K562 (cell line): Measurements from ENCODE around the gene OSBPL10. TPM values are rescaled to one million over a fixed set of nuclear protein-coding genes. Genes with fewer than 3 reads are reported as not detected.

Experiments used
- ATAC-seq: fragments of 200-7000 bp; cut with Tn5 transposase; 3 replicates; pipeline ENCODE4 v1.9.1; 2020; ENCODE audit warnings: moderate library complexity
- BruUV-seq: library from RNA; stranded (reverse); fragments of 400-500 nt; replicated peaks from 2 replicates; lab custom pipeline; 2021; lab: Mats Ljungman, UMichigan
- CTCF ChIA-PET: fragments of 300-600 bp; formaldehyde crosslinking; extraction: SDS; loops from one replicate; lab custom pipeline; 2021; ENCODE audit warnings: low intra/inter-chr PET ratio; lab: Yijun Ruan, JAX
- POLR2A ChIA-PET: fragments of 300-600, 350-650 bp; sonication (Branson Sonifier 250); formaldehyde crosslinking; extraction: SDS; loops from one replicate; lab custom pipeline; 2021; ENCODE audit warnings: antibody characterized with exemption, inconsistent platforms; lab: Yijun Ruan, JAX
- DNase-seq, 4 experiments: peaks; one replicate each; pipeline versions ENCODE4 v3.0.0 to v3.0.0-alpha.2; 2011 to 2018; ENCODE audit warnings: low spot score in 3 of 4, mixed read lengths in 3 of 4; ENCODE audit errors: extremely low read depth in 1 of 4
- FAIRE-seq: peaks from 2 replicates; lab custom pipeline; 2011; peaks lifted over from hg19 to GRCh38; lab: Jason Lieb, UNC
- H2AFZ ChIP-seq: 2 replicates; pipeline ENCODE4 v1.6.0; 2011; ENCODE audit warnings: low read depth, low read length, control low read depth, inconsistent platforms
- H3K27ac ChIP-seq: fragments of 200-600 bp; 3 replicates; pipeline ENCODE4 v1.8.0; 2011; ENCODE audit warnings: low read depth, mild to moderate bottlenecking, control low read depth, inconsistent platforms, low read length, moderate library complexity, mixed read lengths; ENCODE audit errors: extremely low read depth
- H3K27me3 ChIP-seq, 2 experiments: fragments of 300-600 bp in 1 of 2; 2 replicates in 1 of 2; 3 replicates in 1 of 2; pipeline versions ENCODE4 v1.6.0 to v1.8.0; 2011; ENCODE audit warnings: inconsistent platforms in 2 of 2, low read length in 2 of 2, mild to moderate bottlenecking in 1 of 2, mixed read lengths in 1 of 2, moderate library complexity in 1 of 2; ENCODE audit not compliant: control insufficient read depth in 2 of 2, insufficient read depth in 2 of 2
- H3K36me3 ChIP-seq: fragments of 300-600 bp; 3 replicates; pipeline ENCODE4 v1.8.0; 2011; ENCODE audit warnings: mild to moderate bottlenecking, low read length, inconsistent platforms; ENCODE audit not compliant: control insufficient read depth, insufficient read depth
- H3K4me1 ChIP-seq, 2 experiments: fragments of 200-600 bp in 1 of 2; replicated peaks in 1 of 2; 2 replicates in 1 of 2; 3 replicates in 1 of 2; pipeline versions ENCODE4 v1.5.1 to v1.8.0; 2011; ENCODE audit warnings: inconsistent platforms in 2 of 2, low read length in 2 of 2, mild to moderate bottlenecking in 1 of 2, mixed read lengths in 1 of 2, moderate library complexity in 1 of 2; ENCODE audit not compliant: control insufficient read depth in 2 of 2, insufficient read depth in 2 of 2
- H3K4me2 ChIP-seq: 2 replicates; pipeline ENCODE4 v1.6.1; 2011; ENCODE audit warnings: low read length, control low read depth, inconsistent platforms, mixed read lengths; ENCODE audit not compliant: insufficient read depth
- H3K4me3 ChIP-seq: fragments of 200-600 bp; sonication (generic), shearing (Covaris generic); 2 replicates; pipeline ENCODE4 v1.5.1; 2016; ENCODE audit warnings: control low read depth, inconsistent platforms
- H3K79me2 ChIP-seq: fragments of 200-600 bp; 3 replicates; pipeline ENCODE4 v1.8.0; 2011; ENCODE audit warnings: low read length, inconsistent platforms; ENCODE audit not compliant: control insufficient read depth, insufficient read depth
- H3K9ac ChIP-seq, 2 experiments: 2 replicates each; pipeline versions ENCODE4 v1.6.0 to v1.6.1; 2011; ENCODE audit warnings: low read depth in 2 of 2, low read length in 2 of 2, control low read depth in 1 of 2, inconsistent platforms in 1 of 2, mild to moderate bottlenecking in 1 of 2, mixed read lengths in 1 of 2; ENCODE audit not compliant: insufficient read depth in 1 of 2
- H3K9me1 ChIP-seq: one replicate; pipeline ENCODE4 v1.6.0; 2011; ENCODE audit warnings: inconsistent platforms, mild to moderate bottlenecking, low read length, moderate library complexity; ENCODE audit not compliant: control insufficient read depth, insufficient read depth
- H3K9me3 ChIP-seq: replicated peaks from 2 replicates; pipeline ENCODE4 v1.5.1; 2011; ENCODE audit warnings: low read depth, low read length, inconsistent platforms; ENCODE audit not compliant: control insufficient read depth, insufficient read depth
- H4K20me1 ChIP-seq: replicated peaks from 2 replicates; pipeline ENCODE4 v1.6.1; 2011; ENCODE audit warnings: low read length, inconsistent platforms, mixed read lengths; ENCODE audit not compliant: control insufficient read depth, insufficient read depth
- CTCF ChIP-seq, 3 experiments: IDR thresholded peaks in 2 of 3; conservative IDR thresholded peaks in 1 of 3; 2 replicates each; pipeline ENCODE4 v1.5.1; 2011 to 2012; ENCODE audit warnings: low read length in 3 of 3, mild to moderate bottlenecking in 3 of 3, control low read depth in 2 of 3, improper control_type of control experiment in 1 of 3, inconsistent platforms in 1 of 3, low read depth in 1 of 3, mixed read lengths in 1 of 3, moderate library complexity in 1 of 3; ENCODE audit not compliant: insufficient read depth in 2 of 3
- EWSR1 ChIP-seq: fragments of 450-650 bp; IDR thresholded peaks from 2 replicates; pipeline ENCODE4 v1.6.1; 2018; ENCODE audit warnings: borderline replicate concordance, mild to moderate bottlenecking, low read depth, moderate library complexity; ENCODE audit not compliant: partially characterized antibody
- GTF3C2 ChIP-seq: IDR thresholded peaks from 3 replicates; pipeline ENCODE4 v1.6.1; 2011; ENCODE audit warnings: borderline replicate concordance, mild to moderate bottlenecking, moderate library complexity; ENCODE audit not compliant: insufficient read length; ENCODE audit errors: extremely low read depth
- HDAC2 ChIP-seq: fragments of 450-650 bp; IDR thresholded peaks from 2 replicates; pipeline ENCODE4 v1.6.1; 2016; ENCODE audit warnings: mild to moderate bottlenecking
- SMAD2 ChIP-seq: fragments of 150-350 bp; IDR thresholded peaks from 2 replicates; pipeline ENCODE4 v1.6.1; 2014; ENCODE audit warnings: low read depth, mild to moderate bottlenecking, low read length
- SP1 ChIP-seq: sonication (generic); formaldehyde crosslinking; IDR thresholded peaks from 2 replicates; pipeline ENCODE4 v1.8.1; 2022; ENCODE audit warnings: mild to moderate bottlenecking, missing genetic modification reagents
- WGBS: fragments of 100-300 bp; shearing (Covaris generic); methylation state at CpG from one replicate; pipeline ENCODE4 v1.1.6; 2016; ENCODE audit warnings: low coverage, mixed read lengths; ENCODE audit not compliant: insufficient coverage; ENCODE audit errors: missing lambda C conversion rate; 5-methylcytosine and 5-hydroxymethylcytosine counted together
- in situ Hi-C: fragments of 300-500 bp; cut with MboI; formaldehyde crosslinking; loops from 4 replicates; pipeline ENCODE4 v1.15.0; 2018; ENCODE audit warnings: inconsistent platforms, mixed read lengths
- intact Hi-C: fragments of 100-400 bp; cut with micrococcal nuclease; formaldehyde crosslinking; loops from 2 replicates; pipeline ENCODE4 v1.14.2; 2022
- polyA plus RNA-seq, 8 experiments: library from polyadenylated mRNA; depleted of rRNA in 4 of 8; stranded (reverse) in 5 of 8; unstranded in 3 of 8; fragments of >200 nt; fragmentation: Nextera tagmentation in 2 of 8; fragmentation: Illumina TruSeq in 1 of 8; extraction: Ambion mirVana in 2 of 8; extraction: Trizol in 1 of 8; gene quantifications; 2 replicates each; pipeline versions ENCODE4 v1.2.1 to v1.2.3, GENCODE V29; 2011 to 2014; ENCODE audit warnings: inconsistent platforms in 1 of 8, missing spikeins in 1 of 8
- total RNA-seq, 7 experiments: library from RNA; depleted of rRNA in 6 of 7; stranded (reverse); fragments of >200 nt in 6 of 7; fragmentation: Illumina TruSeq in 2 of 7; extraction: Trizol in 2 of 7; gene quantifications; 2 replicates each; pipeline versions ENCODE4 v1.2.1 to v1.2.3, GENCODE V29; 2011 to 2021; ENCODE audit warnings: low replicate concordance in 1 of 7
- TF ChIP-seq, protein P1 (sequence below): fragments of 450-650 bp; IDR thresholded peaks from 2 replicates; pipeline ENCODE4 v1.6.1; 2017; ENCODE audit warnings: mild to moderate bottlenecking, moderate library complexity

The OSBPL10 gene
- total and polyA plus RNA-seq, 9 of the 15 experiments (the other 6 are each of a cell fraction or from before 2014, with no cell fraction given), result 0.03 to 0.19 (median 0.14) TPM; not detected in 2

- TF ChIP-seq, protein P1, sequence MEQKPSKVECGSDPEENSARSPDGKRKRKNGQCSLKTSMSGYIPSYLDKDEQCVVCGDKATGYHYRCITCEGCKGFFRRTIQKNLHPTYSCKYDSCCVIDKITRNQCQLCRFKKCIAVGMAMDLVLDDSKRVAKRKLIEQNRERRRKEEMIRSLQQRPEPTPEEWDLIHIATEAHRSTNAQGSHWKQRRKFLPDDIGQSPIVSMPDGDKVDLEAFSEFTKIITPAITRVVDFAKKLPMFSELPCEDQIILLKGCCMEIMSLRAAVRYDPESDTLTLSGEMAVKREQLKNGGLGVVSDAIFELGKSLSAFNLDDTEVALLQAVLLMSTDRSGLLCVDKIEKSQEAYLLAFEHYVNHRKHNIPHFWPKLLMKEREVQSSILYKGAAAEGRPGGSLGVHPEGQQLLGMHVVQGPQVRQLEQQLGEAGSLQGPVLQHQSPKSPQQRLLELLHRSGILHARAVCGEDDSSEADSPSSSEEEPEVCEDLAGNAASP, result no peak
- TF ChIP-seq SMAD2 (no peak), CTCF (IDR thresholded peaks at IDR 0.05 in 2 of 3, conservative IDR thresholded peaks at IDR 0.05 in 1 of 3; ENCODE audit: insufficient read depth in 2 of 3, low read depth in 1 of 3, low read length in 3 of 3) (no peak), HDAC2 (no peak), EWSR1 (no peak)
Observed at GRCh38 chr3:31732548-31732947, 248.5 kb downstream of the OSBPL10 start (continued).

DNA sequence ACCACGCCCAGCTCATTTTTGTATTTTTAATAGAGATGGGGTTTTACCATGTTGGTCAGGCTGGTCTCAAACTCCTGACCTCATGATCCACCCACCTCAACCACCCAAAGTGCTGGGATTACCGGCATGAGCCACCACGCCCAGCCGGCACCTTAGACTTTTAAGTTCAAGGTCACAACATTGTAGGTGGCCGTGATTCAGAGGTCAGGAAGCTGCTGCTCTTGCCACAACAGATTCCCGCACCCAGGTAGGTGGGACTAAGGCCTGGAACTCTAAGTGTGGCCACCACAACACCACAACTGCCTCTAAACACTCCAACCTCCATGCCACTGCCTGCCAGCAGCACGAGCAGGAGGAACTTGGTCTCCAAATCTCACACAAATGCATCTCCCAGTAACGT is 251.5 kb downstream of the OSBPL10 start:
- H3K4me2 ChIP-seq, result no peak overlapping the region
- no peaks in the 10 kb centered on the region for H3K4me1 ChIP-seq
- in situ Hi-C loops, result no loop called here
- H3K9me3 ChIP-seq, result no peaks in the 10 kb centered on the region
- 2% methylated on average over 8 of the region's 8 CpGs for WGBS
- H3K27ac ChIP-seq, result no peak overlapping the region
- DNase-seq (no peak), FAIRE-seq (no peak), ATAC-seq (no peak)
- no peaks in the 10 kb centered on the region for H3K36me3 ChIP-seq
- ChIA-PET CTCF (no interaction called here), POLR2A (no interaction called here)
- intact Hi-C loops, result loop anchor here (10.0 kb wide), 1 partner anchor 255 kb away; the partner anchor contains the start of genes OSBPL10 and ZNF860
- peaks cover 3 to 15% of the 10 kb centered on the region in 2 experiments; a peak in 4 of 5 replicates for H3K27me3 ChIP-seq
- no peak overlapping the region for H3K4me3 ChIP-seq
- no peaks in the 10 kb centered on the region for H3K9me1 ChIP-seq
- H3K9ac ChIP-seq, result no peak overlapping the region
- TF ChIP-seq GTF3C2, result no peak
- no peak for TF ChIP-seq SP1 (CRISPR knock-in tag)
- no peaks in the 10 kb centered on the region for H3K79me2 ChIP-seq
- no TSS peak for BruUV-seq
- no peak overlapping the region for H2AFZ ChIP-seq
- no peaks in the 10 kb centered on the region for H4K20me1 ChIP-seq
